Measurements from ENCODE around the gene LRP11.
"Not testable (repeated sequence)": the region's sequence is repeated elsewhere in the genome, so short reads cannot be mapped to it uniquely, and the experiment has no call there.

LRP11 gene

DNA sequence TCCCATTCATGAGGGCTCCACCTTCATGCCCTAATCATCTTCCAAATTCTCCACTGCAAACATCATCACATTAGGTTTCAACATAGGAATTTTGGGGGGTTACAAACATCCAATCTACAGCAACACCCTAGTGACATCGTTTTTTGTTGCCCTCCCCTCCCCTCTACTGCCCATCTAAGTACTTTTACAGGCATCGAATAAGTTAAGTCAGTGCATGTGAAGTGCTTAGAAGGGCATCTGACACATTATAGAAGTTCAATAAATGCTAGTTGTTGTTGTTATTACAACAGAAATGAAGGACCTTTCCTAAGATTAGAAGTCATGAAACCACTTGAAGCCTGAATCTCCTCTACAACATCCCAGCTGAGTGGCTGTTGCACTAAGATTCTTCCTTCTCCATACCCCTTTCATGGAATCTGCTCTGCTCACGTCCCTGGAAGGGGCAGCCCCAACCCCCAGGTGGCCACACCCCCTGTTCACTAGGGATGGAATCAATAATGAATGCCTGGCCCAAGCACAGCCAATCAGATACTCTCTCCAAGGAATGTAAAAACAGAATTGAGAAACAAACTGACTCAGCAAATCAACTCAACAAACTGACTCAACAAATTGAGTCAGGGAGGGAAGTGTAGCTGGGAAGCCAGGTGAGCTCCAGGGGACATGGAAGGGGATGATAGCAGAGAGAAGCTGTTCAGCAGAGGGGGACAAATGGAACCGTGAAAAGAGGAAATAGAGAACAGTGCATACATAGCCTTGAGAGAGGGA is 3.9 kb upstream of the LRP11 start:
- no peak for DNase-seq

GRCh38 chr6:149864578-149865535 is 698 bp upstream of the LRP11 start:
- DNase-seq: no peak

GRCh38 chr6:149862922-149863697 is 1.0 kb downstream of the LRP11 start:
- peak; percentile 56 for DNase-seq

- not testable (repeated sequence) for DNase-seq
These were observed 1.8 kb downstream of the LRP11 start for GRCh38 chr6:149862424-149862738.

GRCh38 chr6:149861603-149862423 is 2.3 kb downstream of the LRP11 start:
- DNase-seq: no peak

DNA sequence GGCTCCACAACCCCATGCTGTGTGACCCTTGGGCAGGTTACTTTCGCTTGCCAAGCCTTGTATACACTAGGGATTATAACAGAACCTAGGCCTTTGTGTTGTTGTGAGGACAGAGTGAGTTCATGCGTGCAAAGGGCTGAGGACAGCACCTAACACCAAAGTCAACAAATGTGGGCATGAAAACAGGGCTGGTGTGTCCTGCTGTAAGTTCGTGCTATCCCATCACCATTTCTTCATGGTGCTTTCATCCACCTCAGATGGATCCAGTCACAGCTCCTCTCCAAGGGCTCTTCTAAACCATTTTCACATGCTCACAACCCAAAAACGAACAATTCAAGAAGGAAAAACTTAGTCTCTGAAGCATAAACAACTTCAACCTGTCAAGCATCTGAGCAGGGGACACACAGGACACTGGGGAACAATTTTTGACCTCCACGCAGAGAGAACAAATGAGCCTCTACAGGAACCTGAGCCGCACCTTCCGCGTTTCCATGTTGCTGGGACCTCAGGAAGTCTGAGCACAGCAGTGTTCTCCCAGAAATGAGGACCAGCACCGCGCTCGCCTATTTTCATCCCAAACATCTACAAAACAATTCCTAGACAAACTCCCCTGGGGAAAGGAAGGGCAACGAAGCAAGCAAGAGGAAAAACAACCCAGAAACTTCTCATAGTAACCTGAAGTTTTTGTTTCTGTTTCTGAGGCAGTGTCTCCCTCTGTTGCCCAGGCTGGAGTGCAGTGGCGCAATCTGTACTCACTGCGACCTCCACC is 3.1 kb downstream of the LRP11 start:
- no peak for DNase-seq

GRCh38 chr6:149860513-149860833 is 3.7 kb downstream of the LRP11 start:
- DNase-seq: no peak

DNA sequence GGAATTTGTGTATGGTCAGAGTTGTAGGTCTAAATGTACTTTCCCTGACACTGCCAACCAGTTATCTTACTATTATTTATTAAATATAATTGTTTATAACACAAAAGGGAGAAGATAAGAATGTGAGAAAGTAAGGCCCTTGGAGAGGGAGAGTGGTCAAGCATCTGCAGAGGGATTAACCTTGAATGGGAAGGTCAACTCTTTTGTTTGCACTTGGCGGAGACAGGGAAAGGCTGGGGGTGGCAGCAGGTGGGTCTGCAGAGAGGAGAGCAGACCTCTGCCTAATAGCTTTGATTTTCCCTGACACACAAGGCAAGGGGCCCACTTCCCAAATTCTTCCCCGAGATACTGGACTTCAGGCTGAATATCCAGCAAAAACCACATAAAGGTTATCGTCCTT is 4.2 kb downstream of the LRP11 start:
- no peak for DNase-seq

- DNase-seq: no peak
These were observed 4.8 kb downstream of the LRP11 start for GRCh38 chr6:149859368-149859767.

DNA sequence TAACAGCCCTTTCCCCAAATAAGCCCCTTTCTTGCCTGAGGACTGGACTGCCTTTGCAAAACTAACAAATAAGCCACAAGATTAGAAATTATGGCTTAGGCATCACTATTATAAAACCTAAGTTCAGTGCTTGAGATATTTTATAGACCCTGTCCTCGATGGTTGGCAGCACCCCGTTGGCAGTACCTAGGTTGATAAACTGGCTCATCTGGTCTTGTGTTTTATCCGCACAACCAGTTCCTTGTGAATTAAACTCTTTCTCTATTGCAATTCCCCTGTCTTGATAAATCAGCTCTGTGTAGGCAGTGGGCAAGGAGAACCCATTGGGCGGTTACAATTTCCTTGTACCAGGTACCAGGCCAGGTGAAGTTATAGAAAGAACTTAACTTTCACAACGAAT is 6.6 kb downstream of the LRP11 start:
- DNase-seq: no peak

DNA sequence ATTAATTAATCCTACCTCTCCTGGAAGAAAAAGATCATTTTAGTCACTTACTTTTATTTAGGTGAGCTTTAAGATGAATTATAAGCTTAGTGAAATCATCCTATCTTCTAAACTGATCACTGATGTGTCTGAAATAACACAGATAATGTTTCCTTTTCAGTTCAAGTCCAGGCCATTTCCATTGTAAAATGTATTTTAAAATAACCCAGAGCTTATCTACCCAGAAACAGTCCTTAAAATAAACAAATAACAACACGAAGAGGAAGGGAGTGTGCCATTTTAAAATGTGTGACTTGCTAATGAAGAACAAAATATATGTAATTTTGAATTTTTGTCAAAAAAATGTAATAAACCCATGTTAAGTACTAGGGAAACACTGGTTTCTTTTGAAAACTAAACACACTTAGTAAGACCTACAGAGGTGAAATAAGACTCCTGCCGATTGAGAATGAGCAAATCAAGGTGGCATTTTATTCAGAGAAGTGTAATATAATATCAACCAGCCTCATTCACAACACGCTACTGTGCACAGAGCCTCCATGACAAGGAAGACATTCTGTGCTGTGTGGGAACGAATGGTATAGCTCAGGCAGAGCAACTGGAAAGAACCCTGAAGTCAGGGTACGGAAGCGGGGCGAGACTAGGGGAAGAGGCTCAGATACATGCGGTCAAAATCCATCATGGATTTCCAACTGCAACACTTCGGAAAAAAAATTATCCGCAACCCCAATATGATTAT is 7.7 kb downstream of the LRP11 start:
- DNase-seq: no peak

DNA sequence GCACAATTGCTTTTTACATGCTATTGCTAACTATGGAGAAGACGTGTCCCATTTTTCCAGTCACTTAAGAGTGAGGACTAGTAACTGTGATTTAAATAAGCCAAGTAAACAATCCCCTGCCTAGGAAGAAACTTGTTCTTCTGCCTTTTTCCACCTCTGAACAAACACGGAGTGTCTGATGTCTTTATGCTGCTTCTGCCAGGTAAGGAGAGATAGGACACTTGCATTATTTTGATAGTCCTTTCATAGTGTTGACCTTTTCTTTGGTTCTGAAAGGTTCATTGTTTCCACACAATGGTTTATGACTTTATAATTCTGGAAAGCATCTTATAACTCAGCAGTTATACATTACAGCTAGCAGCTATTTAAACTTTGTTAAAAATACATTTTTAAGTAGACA is 8.4 kb downstream of the LRP11 start:
- no peak for DNase-seq

- DNase-seq: no peak
These were observed 9.0 kb downstream of the LRP11 start for GRCh38 chr6:149855040-149855654.

GRCh38 chr6:149854532-149854931 is 9.6 kb downstream of the LRP11 start:
- DNase-seq: no peak

- not testable (repeated sequence) for DNase-seq
These were observed 10.1 kb downstream of the LRP11 start for GRCh38 chr6:149854017-149854416.

DNA sequence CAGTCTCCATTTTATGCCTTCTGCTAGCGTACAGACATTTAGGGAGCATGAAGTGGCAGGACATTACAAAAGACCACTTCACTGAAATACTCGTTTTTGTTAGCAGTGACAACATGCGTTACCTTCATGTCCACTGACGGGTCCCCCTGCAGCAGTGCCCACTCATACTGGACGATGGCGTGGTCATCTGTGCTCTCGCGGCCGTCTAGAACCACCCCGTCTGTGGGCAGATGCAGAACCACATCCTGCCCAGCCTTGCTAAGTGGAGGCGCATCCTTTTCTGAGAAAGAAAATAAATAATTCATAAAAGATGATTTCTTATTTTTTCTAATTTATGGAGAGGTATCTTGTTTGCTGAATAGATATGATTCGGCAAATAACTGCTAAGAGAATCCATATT is 11.3 kb downstream of the LRP11 start:
- no peak for DNase-seq

- no peak for DNase-seq
These were observed 12.0 kb downstream of the LRP11 start for GRCh38 chr6:149852180-149852579.

DNA sequence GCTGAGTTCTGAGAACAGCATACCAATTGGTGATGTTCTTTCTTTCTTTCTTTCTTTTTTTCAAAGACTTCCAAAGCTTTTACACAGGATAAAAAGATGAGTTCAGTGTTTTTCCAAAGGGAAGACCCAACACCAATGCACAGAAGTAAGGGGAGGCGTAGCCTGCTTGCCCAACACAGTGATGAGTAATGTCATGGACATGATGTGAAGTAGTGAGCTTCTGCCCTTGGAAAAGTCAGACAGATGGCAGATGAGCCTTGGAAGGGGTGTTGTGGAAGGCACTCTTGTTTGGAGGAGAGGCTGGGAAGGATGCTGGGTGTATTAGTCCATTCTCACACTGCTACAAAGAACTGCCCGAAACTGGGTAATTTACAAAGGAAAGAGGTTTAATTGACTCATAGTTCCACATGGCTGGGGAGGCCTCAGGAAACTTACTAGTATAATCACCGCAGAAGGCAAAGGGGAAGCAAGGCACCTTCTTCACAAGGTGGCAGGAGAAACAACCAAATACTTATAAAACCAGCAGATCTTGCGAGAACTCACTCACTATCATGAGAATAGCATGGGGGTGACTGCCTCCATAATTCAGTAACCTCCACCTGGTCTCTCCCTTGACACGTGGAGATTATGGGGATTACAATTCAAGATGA is 12.6 kb downstream of the LRP11 start:
- no peak for DNase-seq

DNA sequence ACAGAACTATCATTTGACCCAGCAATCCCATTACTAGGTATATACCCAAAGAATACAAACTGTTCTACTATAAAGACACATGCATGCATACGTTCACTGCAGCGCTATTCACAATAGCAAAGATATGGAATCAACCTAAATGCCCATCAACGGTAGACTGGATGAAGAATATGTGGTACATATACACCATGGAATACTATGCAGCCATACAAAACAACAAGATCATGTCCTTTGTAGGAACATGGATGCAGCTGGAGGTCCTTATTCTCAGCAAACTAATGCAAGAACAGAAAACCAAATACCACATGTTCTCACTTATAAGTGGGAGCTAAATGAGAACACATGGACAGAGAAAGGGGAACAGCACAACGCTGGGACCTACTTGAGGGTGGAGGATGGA is 15.8 kb downstream of the LRP11 start:
- not testable (repeated sequence) for DNase-seq

- DNase-seq: no peak
These were observed 16.3 kb downstream of the LRP11 start for GRCh38 chr6:149847939-149848267.

All from GOT3 (cell line).